OCI-LY1 (cell line): ENCODE data around the gene GPR176.

Experiments used
- EZH2 ChIP-seq: fragments of 200-600 bp; sonication (generic), shearing (Covaris generic); IDR thresholded peaks from 2 replicates; pipeline ENCODE4 v1.8.0; 2017; ENCODE audit warnings: borderline replicate concordance, mixed run types, mild to moderate bottlenecking, antibody characterized with exemption, low read length, moderate library complexity, mixed read lengths
- TF ChIP-seq, protein P1 (sequence below): fragments of 200-600 bp; sonication (generic), shearing (Covaris generic); IDR thresholded peaks from 2 replicates; pipeline ENCODE4 v1.5.1; 2017; ENCODE audit warnings: mild to moderate bottlenecking, antibody characterized with exemption, low read length, moderate library complexity, mixed read lengths

DNA sequence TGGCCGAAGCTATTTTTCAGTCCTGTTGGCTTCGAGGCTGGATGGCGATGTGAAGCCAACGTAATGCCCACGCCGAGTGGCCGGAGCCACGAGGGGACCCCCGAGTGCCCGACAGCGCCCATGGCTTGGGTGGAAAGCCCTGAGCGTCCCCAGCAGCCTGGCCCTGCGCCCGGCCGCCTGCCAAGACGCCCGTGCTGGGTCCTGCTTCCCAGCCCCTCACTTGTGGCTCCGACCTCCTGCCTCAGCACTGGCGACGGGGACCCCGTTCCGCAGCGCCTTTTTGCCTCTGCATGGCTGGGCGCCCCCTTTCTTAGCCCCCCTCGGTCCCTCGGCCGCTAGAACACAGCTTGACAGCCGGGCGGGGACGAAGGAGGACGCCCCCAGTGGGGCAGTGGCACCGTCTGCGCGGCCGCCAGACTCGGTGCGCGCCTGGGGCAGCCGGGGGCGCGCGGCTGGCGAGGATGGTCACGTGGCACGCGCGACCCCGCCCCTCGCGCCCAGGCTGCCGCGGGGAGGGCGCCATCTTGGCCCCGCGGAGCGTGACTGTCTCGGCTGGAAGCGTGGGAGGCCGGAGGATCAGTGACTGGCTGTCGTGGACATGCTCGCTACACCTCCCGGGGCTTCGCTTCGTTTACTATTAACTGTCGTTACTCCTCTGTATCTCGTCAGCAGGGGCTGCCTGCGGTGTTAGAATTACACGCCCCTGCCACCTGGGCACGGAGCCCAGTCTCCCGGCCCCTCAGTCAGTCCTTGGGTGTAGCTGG is 626 bp upstream of the GPR176 start:
- TF ChIP-seq, protein P1, sequence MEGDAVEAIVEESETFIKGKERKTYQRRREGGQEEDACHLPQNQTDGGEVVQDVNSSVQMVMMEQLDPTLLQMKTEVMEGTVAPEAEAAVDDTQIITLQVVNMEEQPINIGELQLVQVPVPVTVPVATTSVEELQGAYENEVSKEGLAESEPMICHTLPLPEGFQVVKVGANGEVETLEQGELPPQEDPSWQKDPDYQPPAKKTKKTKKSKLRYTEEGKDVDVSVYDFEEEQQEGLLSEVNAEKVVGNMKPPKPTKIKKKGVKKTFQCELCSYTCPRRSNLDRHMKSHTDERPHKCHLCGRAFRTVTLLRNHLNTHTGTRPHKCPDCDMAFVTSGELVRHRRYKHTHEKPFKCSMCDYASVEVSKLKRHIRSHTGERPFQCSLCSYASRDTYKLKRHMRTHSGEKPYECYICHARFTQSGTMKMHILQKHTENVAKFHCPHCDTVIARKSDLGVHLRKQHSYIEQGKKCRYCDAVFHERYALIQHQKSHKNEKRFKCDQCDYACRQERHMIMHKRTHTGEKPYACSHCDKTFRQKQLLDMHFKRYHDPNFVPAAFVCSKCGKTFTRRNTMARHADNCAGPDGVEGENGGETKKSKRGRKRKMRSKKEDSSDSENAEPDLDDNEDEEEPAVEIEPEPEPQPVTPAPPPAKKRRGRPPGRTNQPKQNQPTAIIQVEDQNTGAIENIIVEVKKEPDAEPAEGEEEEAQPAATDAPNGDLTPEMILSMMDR = peak; percentile 13; the same call in 1 of the 2 replicates
- TF ChIP-seq EZH2 = no peak
